VCaP (cell line): ENCODE results near the gene SLC44A5.
"Not testable (repeated sequence)": the region's sequence is repeated elsewhere in the genome, so short reads cannot be mapped to it uniquely, and the experiment has no call there.

Source experiments
- H3K27ac ChIP-seq: fragments of 450-650 bp; 2 replicates; pipeline ENCODE4 v1.5.1; 2017
- CTCF ChIP-seq: fragments of 450-650 bp; conservative IDR thresholded peaks from 2 replicates; pipeline ENCODE4 v1.5.1; 2017; ENCODE audit warnings: mild to moderate bottlenecking, moderate library complexity

SLC44A5 gene

GRCh38 chr1:75394386-75395139 lies 216.4 kb downstream of the SLC44A5 start:
- TF ChIP-seq CTCF, result no peak
- no peak overlapping the region for H3K27ac ChIP-seq

GRCh38 chr1:75392278-75392677 lies 218.6 kb downstream of the SLC44A5 start:
- TF ChIP-seq CTCF, result no peak
- H3K27ac ChIP-seq, result no peak overlapping the region

- not testable (repeated sequence) for H3K27ac ChIP-seq
Observed at GRCh38 chr1:75375476-75376447, 235.2 kb downstream of the SLC44A5 start.

- TF ChIP-seq CTCF, result no peak
- H3K27ac ChIP-seq, result no peak overlapping the region
Observed at GRCh38 chr1:75373542-75374159, 237.3 kb downstream of the SLC44A5 start.

- H3K27ac ChIP-seq, result no peak overlapping the region
- no peak for TF ChIP-seq CTCF
Observed at GRCh38 chr1:75366595-75366994, 244.3 kb downstream of the SLC44A5 start.

GRCh38 chr1:75361260-75361659 lies 249.7 kb downstream of the SLC44A5 start:
- no peak overlapping the region for H3K27ac ChIP-seq
- TF ChIP-seq CTCF, result no peak

- not testable (repeated sequence) for H3K27ac ChIP-seq
Observed at GRCh38 chr1:75354267-75354666, 256.6 kb downstream of the SLC44A5 start.

- no peak for TF ChIP-seq CTCF
- H3K27ac ChIP-seq, result no peak overlapping the region
Observed at GRCh38 chr1:75353051-75353450, 257.9 kb downstream of the SLC44A5 start.
